Measurements from ENCODE around the gene MVK.
A peak's percentile ranks its signal among the peaks of the same experiment; 100 is the strongest.

MVK gene

GRCh38 chr12:109573029-109573913 lies at the start of gene MVK, which contains the start of gene MMAB:
Gene MVK (plus strand): TSS chr12:109573794. CDS start chr12:109574823, 1,029 bp downstream.
Gene MMAB (minus strand): TSS chr12:109573504. CDS start chr12:109573480, 24 bp downstream.
- Histone ChIP-seq H3K27me3 (ENCODE audit: low read length) (no peaks in the 10 kb centered on the region), H3K79me2 (ENCODE audit: insufficient read depth, low read length) (peaks cover 21% of the 10 kb centered on the region), H3K4me3 (ENCODE audit: insufficient read depth, low read length, poor library complexity, severe bottlenecking) (peak within 1 kb of the TSS; percentile 76), H3K4me2 (ENCODE audit: low read depth, low read length, poor library complexity, severe bottlenecking) (peak within 1 kb of the TSS; percentile 96), H3K9me3 (ENCODE audit: insufficient read depth, low read length) (no peaks in the 10 kb centered on the region), H3K27ac (ENCODE audit: low read depth, low read length) (peak within 1 kb of the TSS; percentile 75), H3F3A (ENCODE audit: insufficient read depth) (no peaks in the 10 kb centered on the region), H3K9me2 (replicated peaks; ENCODE audit: insufficient read depth, low read length) (no peaks in the 10 kb centered on the region), H2AFZ (ENCODE audit: low read depth, low read length, severe bottlenecking) (peak within 1 kb of the TSS; percentile 60), H4K20me1 (ENCODE audit: low read depth, low read length) (no peaks in the 10 kb centered on the region), H3K36me3 (ENCODE audit: low read length) (peaks cover 11% of the 10 kb centered on the region; the same call in 1 of the 2 replicates), H3K9ac (ENCODE audit: low read length) (peak within 1 kb of the TSS; percentile 72)
- TF ChIP-seq CTCF (IDR thresholded peaks at IDR 0.05; ENCODE audit: insufficient read depth, low read length, poor library complexity, severe bottlenecking) (no peak), EZH2phosphoT487 (conservative IDR thresholded peaks at IDR 0.05; ENCODE audit: low read length) (no peak)

GRCh38 chr12:109524466-109525278 lies 48.9 kb upstream of the MVK start:
- H3K4me2 ChIP-seq (ENCODE audit: low read depth, low read length, poor library complexity, severe bottlenecking): no peak overlapping the region
- no peaks in the 10 kb centered on the region for H3K27me3 ChIP-seq (ENCODE audit: low read length)
- H3K9ac ChIP-seq (ENCODE audit: low read length): no peak overlapping the region
- H3K27ac ChIP-seq (ENCODE audit: low read depth, low read length): no peak overlapping the region
- TF ChIP-seq CTCF (IDR thresholded peaks at IDR 0.05; ENCODE audit: insufficient read depth, low read length, poor library complexity, severe bottlenecking) (no peak), EZH2phosphoT487 (conservative IDR thresholded peaks at IDR 0.05; ENCODE audit: low read length) (no peak)
- no peak overlapping the region for H3K4me3 ChIP-seq (ENCODE audit: insufficient read depth, low read length, poor library complexity, severe bottlenecking)
- no peak overlapping the region for H2AFZ ChIP-seq (ENCODE audit: low read depth, low read length, severe bottlenecking)
- no peaks in the 10 kb centered on the region for H3K36me3 ChIP-seq (ENCODE audit: low read length)
- H3K9me2 ChIP-seq (replicated peaks; ENCODE audit: insufficient read depth, low read length): no peaks in the 10 kb centered on the region
- H3K9me3 ChIP-seq (ENCODE audit: insufficient read depth, low read length): no peaks in the 10 kb centered on the region
- no peaks in the 10 kb centered on the region for H3K79me2 ChIP-seq (ENCODE audit: insufficient read depth, low read length)
- no peaks in the 10 kb centered on the region for H3F3A ChIP-seq (ENCODE audit: insufficient read depth)
- no peaks in the 10 kb centered on the region for H4K20me1 ChIP-seq (ENCODE audit: low read depth, low read length)

GRCh38 chr12:109525279-109525585 lies 48.4 kb upstream of the MVK start:
- Histone ChIP-seq H3K9me2 (replicated peaks; ENCODE audit: insufficient read depth, low read length) (no peaks in the 10 kb centered on the region), H3K9ac (ENCODE audit: low read length) (no peak overlapping the region), H3K27ac (ENCODE audit: low read depth, low read length) (no peak overlapping the region), H3K27me3 (ENCODE audit: low read length) (no peaks in the 10 kb centered on the region), H3K4me3 (ENCODE audit: insufficient read depth, low read length, poor library complexity, severe bottlenecking) (no peak overlapping the region), H3K9me3 (ENCODE audit: insufficient read depth, low read length) (no peaks in the 10 kb centered on the region), H4K20me1 (ENCODE audit: low read depth, low read length) (no peaks in the 10 kb centered on the region), H3K36me3 (ENCODE audit: low read length) (no peaks in the 10 kb centered on the region), H3K79me2 (ENCODE audit: insufficient read depth, low read length) (no peaks in the 10 kb centered on the region), H3K4me2 (ENCODE audit: low read depth, low read length, poor library complexity, severe bottlenecking) (no peak overlapping the region), H3F3A (ENCODE audit: insufficient read depth) (no peaks in the 10 kb centered on the region), H2AFZ (ENCODE audit: low read depth, low read length, severe bottlenecking) (no peak overlapping the region)
- no peak for TF ChIP-seq CTCF (IDR thresholded peaks at IDR 0.05; ENCODE audit: insufficient read depth, low read length, poor library complexity, severe bottlenecking)
- no peak for TF ChIP-seq EZH2phosphoT487 (conservative IDR thresholded peaks at IDR 0.05; ENCODE audit: low read length)
